ENCODE results near the gene TMCC2. TPM values are rescaled to one million over a fixed set of nuclear protein-coding genes. Genes with fewer than 3 reads are reported as not detected.
"Not testable (repeated sequence)": the region's sequence is repeated elsewhere in the genome, so short reads cannot be mapped to it uniquely, and the experiment has no call there.

The TMCC2 gene, protein sequence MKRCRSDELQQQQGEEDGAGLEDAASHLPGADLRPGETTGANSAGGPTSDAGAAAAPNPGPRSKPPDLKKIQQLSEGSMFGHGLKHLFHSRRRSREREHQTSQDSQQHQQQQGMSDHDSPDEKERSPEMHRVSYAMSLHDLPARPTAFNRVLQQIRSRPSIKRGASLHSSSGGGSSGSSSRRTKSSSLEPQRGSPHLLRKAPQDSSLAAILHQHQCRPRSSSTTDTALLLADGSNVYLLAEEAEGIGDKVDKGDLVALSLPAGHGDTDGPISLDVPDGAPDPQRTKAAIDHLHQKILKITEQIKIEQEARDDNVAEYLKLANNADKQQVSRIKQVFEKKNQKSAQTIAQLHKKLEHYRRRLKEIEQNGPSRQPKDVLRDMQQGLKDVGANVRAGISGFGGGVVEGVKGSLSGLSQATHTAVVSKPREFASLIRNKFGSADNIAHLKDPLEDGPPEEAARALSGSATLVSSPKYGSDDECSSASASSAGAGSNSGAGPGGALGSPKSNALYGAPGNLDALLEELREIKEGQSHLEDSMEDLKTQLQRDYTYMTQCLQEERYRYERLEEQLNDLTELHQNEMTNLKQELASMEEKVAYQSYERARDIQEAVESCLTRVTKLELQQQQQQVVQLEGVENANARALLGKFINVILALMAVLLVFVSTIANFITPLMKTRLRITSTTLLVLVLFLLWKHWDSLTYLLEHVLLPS
- 25.0 and 25.2 TPM in 2 replicates for total RNA-seq

DNA sequence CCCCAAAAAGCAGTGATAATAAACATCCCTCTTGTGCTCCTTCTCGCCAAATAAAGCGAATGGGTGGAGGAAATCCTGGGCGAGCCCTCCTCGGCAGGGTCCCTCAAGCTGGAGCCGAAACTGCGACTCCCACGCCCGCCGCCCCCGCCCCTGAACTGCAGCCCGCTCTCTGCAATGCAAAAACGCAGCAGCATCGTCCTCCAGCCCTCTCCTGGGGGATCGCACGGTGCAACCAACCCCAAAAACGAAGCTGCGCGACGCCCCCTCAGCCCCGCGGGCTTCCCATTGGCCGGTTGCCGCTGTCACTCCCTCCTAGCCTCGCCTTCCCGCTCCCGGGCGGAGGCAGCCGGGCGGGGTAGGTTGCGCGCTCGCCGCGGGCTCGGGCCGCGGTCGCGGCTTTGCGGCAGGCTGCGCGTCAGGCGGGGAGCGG is at the start of gene TMCC2:
Gene TMCC2, plus strand, starts transcription at position 363 of the 430 bp plus-strand sequence. CDS start 619 bp downstream, outside the sequence.
- DNase-seq (ENCODE audit: low spot score) = peak; percentile 77
- H3K4me1 Mint-ChIP-seq (ENCODE audit: low read depth) = peaks cover 46% of the 10 kb centered on the region
- no peaks in the 10 kb centered on the region for H3K9me3 Mint-ChIP-seq
- peak within 1 kb of the TSS; percentile 97 for H3K4me3 Mint-ChIP-seq
- no peaks in the 10 kb centered on the region for H3K36me3 Mint-ChIP-seq (ENCODE audit: low read depth)
- peaks cover 30% of the 10 kb centered on the region for H3K27me3 Mint-ChIP-seq (ENCODE audit: insufficient read depth)
- H3K27ac Mint-ChIP-seq = peak within 1 kb of the TSS; percentile 93
- intact Hi-C loops (cut with micrococcal nuclease) = loop anchor here (1.0 to 2.0 kb wide), 6 partner anchors 16 to 105 kb away; partner anchors contain the start of genes DSTYK and NUAK2

DNA sequence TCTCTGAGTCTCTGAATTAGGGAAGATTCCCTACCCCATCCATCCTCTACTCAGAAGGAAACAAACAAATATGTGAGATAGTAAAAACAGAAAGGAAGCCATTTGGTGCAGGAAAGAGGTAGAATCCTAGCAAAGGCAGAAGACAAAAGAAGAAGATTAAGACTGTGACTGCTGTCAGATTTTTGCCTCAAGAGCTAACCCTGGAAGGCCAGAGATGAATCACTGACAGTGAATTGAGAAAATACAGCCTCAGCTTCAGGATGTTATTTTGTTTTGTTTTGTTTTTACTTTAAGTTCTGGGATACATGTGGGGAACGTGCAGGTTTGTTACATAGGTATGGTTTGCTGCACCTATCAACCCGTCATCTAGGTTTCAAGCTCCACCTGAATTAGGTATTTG is 47.9 kb upstream of the TMCC2 start:
- Mint-ChIP-seq H3K9me3 (no peaks in the 10 kb centered on the region), H3K27me3 (ENCODE audit: insufficient read depth) (no peaks in the 10 kb centered on the region), H3K27ac (peak overlapping the region; percentile 14), H3K4me3 (no peak overlapping the region), H3K36me3 (ENCODE audit: low read depth) (peaks cover 43% of the 10 kb centered on the region), H3K4me1 (ENCODE audit: low read depth) (peaks cover 39% of the 10 kb centered on the region)
- intact Hi-C loops (cut with micrococcal nuclease) = no loop called here
- DNase-seq (ENCODE audit: low spot score) = no peak

DNA sequence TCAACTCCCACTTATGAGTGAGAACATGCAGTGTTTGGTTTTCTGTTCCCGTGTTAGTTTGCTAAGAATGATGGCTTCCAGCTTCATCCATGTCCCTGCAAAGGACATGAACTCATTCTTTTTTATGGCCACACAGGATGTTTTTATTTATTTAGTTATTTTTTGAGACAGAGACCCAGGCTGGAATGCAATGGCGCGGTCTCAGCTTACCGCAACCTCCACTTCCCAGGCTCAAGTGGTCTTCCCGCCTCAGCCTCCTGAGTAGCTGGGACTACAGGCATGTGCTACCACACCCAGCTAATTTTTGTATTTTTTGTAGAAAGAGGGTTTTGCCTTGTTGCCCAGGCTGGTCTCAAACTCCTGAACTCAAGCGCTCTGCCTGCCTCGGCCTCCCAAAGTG is 47.4 kb upstream of the TMCC2 start:
- H3K9me3 Mint-ChIP-seq; H3K27me3 Mint-ChIP-seq (ENCODE audit: insufficient read depth); DNase-seq (ENCODE audit: low spot score); H3K27ac Mint-ChIP-seq; intact Hi-C loops (cut with micrococcal nuclease); H3K4me3 Mint-ChIP-seq: not testable (repeated sequence)
- H3K4me1 Mint-ChIP-seq (ENCODE audit: low read depth) = peaks cover 39% of the 10 kb centered on the region
- H3K36me3 Mint-ChIP-seq (ENCODE audit: low read depth) = peaks cover 45% of the 10 kb centered on the region

DNA sequence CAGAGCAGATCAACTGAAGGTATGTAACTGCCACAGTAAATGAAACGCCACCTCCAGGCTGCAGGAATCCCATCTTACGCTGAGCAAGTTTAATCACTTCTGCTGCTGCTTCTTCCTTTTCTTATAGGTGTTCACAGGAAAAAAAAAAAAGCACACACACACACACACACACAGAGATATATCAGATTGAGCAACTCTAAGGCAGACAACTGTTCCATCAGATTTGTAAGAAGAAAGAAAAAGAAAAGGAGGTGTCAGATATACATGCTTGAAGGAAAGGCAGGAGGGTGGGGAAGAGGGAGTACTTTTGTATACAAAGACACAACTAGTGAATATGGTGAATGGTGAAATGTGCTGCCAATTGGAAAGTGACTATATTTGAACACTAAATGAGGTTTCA is 44.8 kb upstream of the TMCC2 start:
- no peak overlapping the region for H3K27ac Mint-ChIP-seq

DNA sequence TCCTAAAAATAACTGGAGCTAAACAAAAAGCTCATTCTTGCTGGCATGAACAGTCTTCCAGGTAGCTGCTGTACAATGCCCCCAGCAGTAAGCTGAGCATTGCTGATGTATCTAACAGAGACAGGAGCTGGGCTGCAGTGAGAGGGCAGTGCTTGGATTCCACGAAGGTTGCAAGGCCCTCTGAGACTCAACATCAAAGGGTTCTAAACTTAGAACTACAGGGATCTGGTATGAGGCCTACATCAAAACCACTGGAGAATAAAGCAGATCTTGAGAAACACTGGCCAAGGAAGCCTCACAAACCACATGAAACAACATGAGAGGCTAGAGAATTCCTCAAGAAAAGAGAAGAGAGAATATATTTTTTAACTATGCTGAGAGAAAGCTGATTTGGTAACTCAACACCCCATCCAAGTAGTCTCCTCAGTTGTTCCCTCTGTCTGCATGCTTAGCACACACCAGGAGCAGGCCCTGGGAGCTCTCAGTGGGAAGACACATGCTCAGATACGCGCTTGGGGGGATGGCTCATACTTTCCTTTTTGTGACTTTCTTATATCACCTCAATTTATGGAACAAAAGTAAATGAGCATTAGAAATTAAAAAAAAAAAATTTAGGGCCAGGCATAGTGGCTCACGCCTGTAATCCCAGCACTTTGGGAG is 43.9 kb upstream of the TMCC2 start:
- Mint-ChIP-seq H3K4me3 (no peak overlapping the region), H3K27me3 (ENCODE audit: insufficient read depth) (no peaks in the 10 kb centered on the region), H3K4me1 (ENCODE audit: low read depth) (peaks cover 71% of the 10 kb centered on the region), H3K36me3 (ENCODE audit: low read depth) (peaks cover 51% of the 10 kb centered on the region), H3K9me3 (no peaks in the 10 kb centered on the region), H3K27ac (peak overlapping the region; percentile 51)
- intact Hi-C loops (cut with micrococcal nuclease) = loop anchor here (2.0 kb wide), 1 partner anchor 15 kb away; no protein-coding TSS in a partner anchor
- no peak for DNase-seq (ENCODE audit: low spot score)

More for the DNA sequence above, 44.8 kb upstream of the TMCC2 start:
- Mint-ChIP-seq H3K9me3 (no peaks in the 10 kb centered on the region), H3K27me3 (ENCODE audit: insufficient read depth) (no peaks in the 10 kb centered on the region), H3K36me3 (ENCODE audit: low read depth) (peaks cover 53% of the 10 kb centered on the region), H3K4me3 (no peak overlapping the region), H3K4me1 (ENCODE audit: low read depth) (peaks cover 65% of the 10 kb centered on the region)
- intact Hi-C loops (cut with micrococcal nuclease) = loop anchor here (2.0 kb wide), 1 partner anchor 16 kb away; no protein-coding TSS in a partner anchor
- DNase-seq (ENCODE audit: low spot score) = no peak

DNA sequence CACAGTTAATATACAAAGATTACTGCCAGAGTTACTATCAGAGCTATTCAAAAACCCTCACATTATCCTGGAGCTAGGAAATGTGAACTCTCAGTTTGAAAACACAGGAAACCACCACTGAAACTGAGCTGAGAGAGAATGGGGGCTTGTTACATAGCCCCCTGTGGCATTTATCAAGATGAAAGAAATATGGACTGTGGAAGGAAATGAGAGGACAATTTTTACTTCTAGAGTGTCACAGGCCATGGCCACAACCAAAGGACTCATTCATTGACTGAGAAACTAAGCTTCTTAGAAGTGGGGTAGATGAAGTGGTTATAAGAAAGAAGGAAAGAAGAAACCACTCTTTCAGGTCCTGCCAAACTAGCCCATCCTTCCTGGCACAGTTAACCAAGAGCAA is 41.6 kb upstream of the TMCC2 start:
- Mint-ChIP-seq H3K36me3 (ENCODE audit: low read depth) (peaks cover 37% of the 10 kb centered on the region), H3K27me3 (ENCODE audit: insufficient read depth) (no peaks in the 10 kb centered on the region), H3K4me1 (ENCODE audit: low read depth) (peaks cover 73% of the 10 kb centered on the region), H3K27ac (peak overlapping the region; percentile 66), H3K9me3 (no peaks in the 10 kb centered on the region), H3K4me3 (no peak overlapping the region)
- no peak for DNase-seq (ENCODE audit: low spot score)
- intact Hi-C loops (cut with micrococcal nuclease) = loop anchor here (1.0 kb wide), 1 partner anchor 13 kb away; no protein-coding TSS in a partner anchor

DNA sequence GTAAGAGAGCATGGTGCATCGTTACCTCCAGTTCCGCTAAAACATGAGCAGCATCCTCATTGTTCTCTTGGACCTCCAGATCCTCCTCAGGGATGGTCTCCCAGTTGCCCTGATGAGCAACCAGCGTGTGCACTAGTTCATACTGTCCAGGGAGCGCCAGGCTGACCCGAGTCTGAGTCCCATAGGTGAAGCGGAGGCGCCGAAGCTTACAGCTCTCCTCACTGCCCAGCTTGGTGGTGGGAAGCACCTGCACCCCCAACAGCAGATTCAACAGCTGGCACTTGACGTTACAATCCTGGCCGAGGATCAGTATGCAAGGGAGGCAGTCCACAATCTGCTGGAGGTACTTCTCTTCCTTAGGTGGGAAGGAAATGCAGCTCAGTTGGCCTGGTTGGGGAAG is 40.3 kb upstream of the TMCC2 start:
- DNase-seq (ENCODE audit: low spot score) = no peak
- Mint-ChIP-seq H3K9me3 (no peaks in the 10 kb centered on the region), H3K27me3 (ENCODE audit: insufficient read depth) (no peaks in the 10 kb centered on the region), H3K4me3 (no peak overlapping the region), H3K36me3 (ENCODE audit: low read depth) (peaks cover 35% of the 10 kb centered on the region), H3K27ac (no peak overlapping the region), H3K4me1 (ENCODE audit: low read depth) (peaks cover 82% of the 10 kb centered on the region)
- intact Hi-C loops (cut with micrococcal nuclease) = no loop called here

DNA sequence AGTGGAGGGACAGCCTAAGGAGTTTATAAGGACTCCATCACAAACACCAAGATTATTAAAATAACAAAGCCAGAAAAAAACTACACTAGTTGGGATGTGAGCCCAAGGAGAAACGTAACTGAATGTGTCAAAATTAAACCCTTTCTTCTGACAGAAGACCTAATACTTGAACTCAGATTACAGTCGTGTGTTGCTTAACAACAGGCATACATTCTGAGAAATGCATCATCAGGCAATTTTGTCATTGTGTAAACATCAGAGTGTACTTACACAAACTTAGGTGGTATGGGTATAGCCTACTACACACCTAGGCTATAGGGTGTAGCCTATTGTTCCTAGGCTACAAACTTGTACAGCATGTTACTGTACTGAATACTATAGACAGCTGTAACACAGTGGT is 39.6 kb upstream of the TMCC2 start:
- H3K36me3 Mint-ChIP-seq (ENCODE audit: low read depth) = peaks cover 33% of the 10 kb centered on the region
- no peak for DNase-seq (ENCODE audit: low spot score)
- no peaks in the 10 kb centered on the region for H3K9me3 Mint-ChIP-seq
- H3K27ac Mint-ChIP-seq = no peak overlapping the region
- no peak overlapping the region for H3K4me3 Mint-ChIP-seq
- peaks cover 84% of the 10 kb centered on the region for H3K4me1 Mint-ChIP-seq (ENCODE audit: low read depth)
- H3K27me3 Mint-ChIP-seq (ENCODE audit: insufficient read depth) = no peaks in the 10 kb centered on the region
- intact Hi-C loops (cut with micrococcal nuclease) = no loop called here

DNA sequence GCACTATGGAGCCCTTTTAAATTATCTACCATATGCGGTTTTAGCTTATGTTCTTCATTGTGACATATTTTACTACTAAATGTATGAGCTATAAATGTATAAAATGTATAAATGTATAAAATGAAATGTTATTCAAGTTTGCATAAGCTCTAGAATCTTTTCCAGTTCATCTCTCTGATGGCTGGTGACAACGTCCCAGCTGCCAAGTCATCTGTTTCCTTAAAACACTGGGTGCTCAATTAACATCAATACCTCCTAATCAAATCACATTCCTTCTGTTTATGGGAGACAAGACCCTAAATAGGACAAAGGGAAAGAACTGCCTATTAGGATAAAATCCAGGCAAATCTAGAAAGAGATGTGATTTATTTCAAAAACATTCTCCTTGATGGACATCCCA is 39.1 kb upstream of the TMCC2 start:
- Mint-ChIP-seq H3K27me3 (ENCODE audit: insufficient read depth) (no peaks in the 10 kb centered on the region), H3K27ac (no peak overlapping the region), H3K4me1 (ENCODE audit: low read depth) (peaks cover 83% of the 10 kb centered on the region), H3K9me3 (no peaks in the 10 kb centered on the region), H3K36me3 (ENCODE audit: low read depth) (peaks cover 31% of the 10 kb centered on the region), H3K4me3 (no peak overlapping the region)
- DNase-seq (ENCODE audit: low spot score) = no peak
- intact Hi-C loops (cut with micrococcal nuclease) = no loop called here

DNA sequence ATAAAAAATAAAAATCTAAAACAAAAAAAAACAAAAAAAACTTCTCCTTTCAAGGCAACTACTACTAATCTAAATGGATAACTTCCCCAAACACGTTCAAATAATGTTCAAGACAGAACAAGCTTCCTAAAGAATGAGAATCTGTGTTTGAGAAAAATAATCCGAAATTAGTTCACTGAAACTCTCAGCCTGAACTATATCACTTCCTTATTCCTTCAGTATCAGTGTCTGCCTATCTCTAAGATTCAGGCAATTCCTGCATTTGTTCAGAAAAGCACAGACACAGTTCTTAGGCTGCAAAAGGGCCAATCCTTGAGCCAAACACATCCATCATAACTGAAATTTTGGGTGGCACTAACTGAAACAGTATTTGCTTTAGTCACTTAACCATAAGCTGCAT is 38.6 kb upstream of the TMCC2 start:
- intact Hi-C loops (cut with micrococcal nuclease) = no loop called here
- Mint-ChIP-seq H3K27me3 (ENCODE audit: insufficient read depth) (no peaks in the 10 kb centered on the region), H3K4me3 (no peak overlapping the region), H3K27ac (no peak overlapping the region), H3K9me3 (peaks cover 4% of the 10 kb centered on the region), H3K4me1 (ENCODE audit: low read depth) (peaks cover 83% of the 10 kb centered on the region), H3K36me3 (ENCODE audit: low read depth) (peaks cover 29% of the 10 kb centered on the region)
- no peak for DNase-seq (ENCODE audit: low spot score)

DNA sequence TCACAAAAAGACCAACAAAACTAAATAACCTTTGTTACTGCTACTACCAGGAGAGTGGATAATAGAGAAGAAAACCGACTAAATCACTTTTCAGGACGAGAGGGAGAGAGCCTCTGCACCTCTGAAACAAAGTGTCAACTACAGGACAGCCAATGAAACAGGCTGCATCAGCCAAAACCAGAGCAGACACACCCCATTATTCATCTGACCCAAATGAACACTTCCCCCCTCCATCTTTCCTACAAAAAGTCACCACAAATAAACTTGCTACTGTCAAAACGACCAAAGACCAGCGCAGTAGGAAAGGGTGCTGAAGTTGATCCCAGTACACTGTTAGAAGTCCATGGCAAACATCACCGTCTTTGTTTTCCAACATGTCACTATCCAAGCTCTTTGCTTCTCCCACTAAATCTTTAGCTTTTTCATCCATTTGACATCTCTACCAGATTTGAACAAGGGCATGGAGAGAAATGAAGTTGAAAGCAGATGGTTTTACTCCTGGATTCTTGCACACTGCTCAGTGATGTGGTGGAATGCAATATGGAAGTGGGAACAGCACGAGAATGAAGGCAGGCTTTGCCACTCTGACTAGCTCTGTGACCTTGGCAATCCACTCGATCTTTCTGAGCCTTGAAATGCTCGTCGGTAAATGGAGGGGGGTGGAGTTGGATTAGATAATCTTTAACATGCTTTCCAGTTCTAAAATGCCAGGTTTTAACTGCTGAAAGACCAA is 36.7 kb upstream of the TMCC2 start:
- Mint-ChIP-seq H3K27me3 (ENCODE audit: insufficient read depth) (no peaks in the 10 kb centered on the region), H3K27ac (no peak overlapping the region), H3K9me3 (peaks cover 11% of the 10 kb centered on the region), H3K36me3 (ENCODE audit: low read depth) (peaks cover 33% of the 10 kb centered on the region), H3K4me3 (no peak overlapping the region), H3K4me1 (ENCODE audit: low read depth) (peaks cover 81% of the 10 kb centered on the region)
- DNase-seq (ENCODE audit: low spot score) = no peak
- intact Hi-C loops (cut with micrococcal nuclease) = no loop called here

DNA sequence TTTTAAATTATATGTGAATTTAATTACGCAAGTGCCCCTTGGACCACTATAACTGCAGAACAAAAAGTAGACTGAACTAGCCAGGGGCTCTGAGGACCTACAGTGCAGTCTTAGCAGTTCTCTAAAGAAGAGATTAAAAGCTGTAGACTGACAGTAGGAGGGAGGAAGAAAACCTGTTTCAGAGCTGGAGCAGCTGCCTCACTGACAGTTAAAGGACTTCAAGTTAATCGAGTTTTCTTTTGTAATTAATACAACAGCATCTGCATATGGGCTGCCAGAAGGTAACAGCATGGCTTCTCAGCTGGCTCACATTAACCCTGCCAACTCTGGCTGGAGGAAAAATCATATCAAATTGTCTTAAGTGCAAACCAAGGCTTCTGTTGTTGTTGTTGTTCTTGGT is 36.1 kb upstream of the TMCC2 start:
- no peaks in the 10 kb centered on the region for H3K27me3 Mint-ChIP-seq (ENCODE audit: insufficient read depth)
- no peak overlapping the region for H3K4me3 Mint-ChIP-seq
- peaks cover 11% of the 10 kb centered on the region for H3K9me3 Mint-ChIP-seq
- no peak overlapping the region for H3K27ac Mint-ChIP-seq
- peaks cover 80% of the 10 kb centered on the region for H3K4me1 Mint-ChIP-seq (ENCODE audit: low read depth)
- peaks cover 29% of the 10 kb centered on the region for H3K36me3 Mint-ChIP-seq (ENCODE audit: low read depth)
- intact Hi-C loops (cut with micrococcal nuclease) = no loop called here
- DNase-seq (ENCODE audit: low spot score) = no peak
